ENCODE data around the gene PGLYRP3.

The PGLYRP3 gene

GRCh38 chr1:153260585-153261280 is 52.0 kb downstream of the PGLYRP3 start:
- peak; percentile 8 for DNase-seq (ENCODE audit: low spot score)

GRCh38 chr1:153259387-153259786 is 53.4 kb downstream of the PGLYRP3 start, which contains the start of gene LORICRIN:
Gene LORICRIN (plus strand): TSS chr1:153259687. CDS start chr1:153260950, 1,263 bp downstream.
- no peak for DNase-seq (ENCODE audit: low spot score)

- DNase-seq (ENCODE audit: low spot score), result no peak
Measured at GRCh38 chr1:153253693-153254092, 59.1 kb downstream of the PGLYRP3 start.

GRCh38 chr1:153253076-153253475 is 59.7 kb downstream of the PGLYRP3 start:
- DNase-seq (ENCODE audit: low spot score), result no peak

- DNase-seq (ENCODE audit: low spot score), result no peak
Measured at GRCh38 chr1:153251988-153252387, 60.8 kb downstream of the PGLYRP3 start.

- no peak for DNase-seq (ENCODE audit: low spot score)
Measured at GRCh38 chr1:153251562-153251961, 61.2 kb downstream of the PGLYRP3 start.

GRCh38 chr1:153251087-153251486 is 61.7 kb downstream of the PGLYRP3 start:
- no peak for DNase-seq (ENCODE audit: low spot score)

GRCh38 chr1:153250166-153250565 is 62.6 kb downstream of the PGLYRP3 start:
- no peak for DNase-seq (ENCODE audit: low spot score)

- no peak for DNase-seq (ENCODE audit: low spot score)
Measured at GRCh38 chr1:153248176-153248879, 64.4 kb downstream of the PGLYRP3 start.
